COR-L47 (cell line): Measurements from ENCODE around the gene SFSWAP.

Experiments
- DNase-seq: peaks from one replicate; lab custom pipeline; 2025; lab: John Stamatoyannopoulos, UW

SFSWAP gene

GRCh38 chr12:131836193-131836592 is 125.3 kb downstream of the SFSWAP start:
- DNase-seq: no peak

GRCh38 chr12:131836714-131837397 is 126.0 kb downstream of the SFSWAP start:
- no peak for DNase-seq

GRCh38 chr12:131840643-131841416 is 129.9 kb downstream of the SFSWAP start:
- DNase-seq: no peak

- no peak for DNase-seq
These were observed 130.7 kb downstream of the SFSWAP start for GRCh38 chr12:131841547-131841946.

GRCh38 chr12:131842169-131842568 is 131.3 kb downstream of the SFSWAP start:
- no peak for DNase-seq

- no peak for DNase-seq
These were observed 132.6 kb downstream of the SFSWAP start for GRCh38 chr12:131843527-131843926.

GRCh38 chr12:131844140-131844539 is 133.2 kb downstream of the SFSWAP start:
- DNase-seq: no peak

- DNase-seq: no peak
These were observed 133.8 kb downstream of the SFSWAP start for GRCh38 chr12:131844656-131845055.

GRCh38 chr12:131845121-131845520 is 134.2 kb downstream of the SFSWAP start:
- DNase-seq: no peak

- DNase-seq: no peak
These were observed 136.6 kb downstream of the SFSWAP start for GRCh38 chr12:131847456-131847855.

- no peak for DNase-seq
These were observed 137.9 kb downstream of the SFSWAP start for GRCh38 chr12:131848753-131849152.
